ENCODE data around the gene BAZ2A.

DNA sequence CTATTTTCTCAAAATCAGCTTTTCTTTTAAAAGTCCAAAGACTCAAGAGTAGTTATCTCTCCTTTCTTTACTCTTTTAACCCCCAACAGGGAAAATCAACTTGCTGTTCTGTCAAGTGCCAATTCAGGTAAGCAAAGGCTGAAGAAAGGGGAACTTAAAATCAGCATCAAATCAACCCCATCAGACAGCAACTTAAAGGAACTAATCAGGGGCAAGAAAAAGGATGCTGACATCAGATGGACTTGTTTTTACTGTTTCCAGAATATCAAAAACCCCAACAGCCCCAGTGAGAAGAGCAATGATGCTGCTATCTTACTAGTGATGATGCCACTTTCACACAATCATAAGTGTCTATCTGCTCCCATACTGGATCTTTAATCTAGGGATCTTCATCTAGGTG lies 3.4 kb downstream of the BAZ2A start:
- TF ChIP-seq, protein P1, sequence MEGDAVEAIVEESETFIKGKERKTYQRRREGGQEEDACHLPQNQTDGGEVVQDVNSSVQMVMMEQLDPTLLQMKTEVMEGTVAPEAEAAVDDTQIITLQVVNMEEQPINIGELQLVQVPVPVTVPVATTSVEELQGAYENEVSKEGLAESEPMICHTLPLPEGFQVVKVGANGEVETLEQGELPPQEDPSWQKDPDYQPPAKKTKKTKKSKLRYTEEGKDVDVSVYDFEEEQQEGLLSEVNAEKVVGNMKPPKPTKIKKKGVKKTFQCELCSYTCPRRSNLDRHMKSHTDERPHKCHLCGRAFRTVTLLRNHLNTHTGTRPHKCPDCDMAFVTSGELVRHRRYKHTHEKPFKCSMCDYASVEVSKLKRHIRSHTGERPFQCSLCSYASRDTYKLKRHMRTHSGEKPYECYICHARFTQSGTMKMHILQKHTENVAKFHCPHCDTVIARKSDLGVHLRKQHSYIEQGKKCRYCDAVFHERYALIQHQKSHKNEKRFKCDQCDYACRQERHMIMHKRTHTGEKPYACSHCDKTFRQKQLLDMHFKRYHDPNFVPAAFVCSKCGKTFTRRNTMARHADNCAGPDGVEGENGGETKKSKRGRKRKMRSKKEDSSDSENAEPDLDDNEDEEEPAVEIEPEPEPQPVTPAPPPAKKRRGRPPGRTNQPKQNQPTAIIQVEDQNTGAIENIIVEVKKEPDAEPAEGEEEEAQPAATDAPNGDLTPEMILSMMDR (IDR thresholded peaks at IDR 0.05) = no peak
- TF ChIP-seq POLR2A (IDR thresholded peaks at IDR 0.05) (no peak), POLR2AphosphoS5 (IDR thresholded peaks at IDR 0.05) (no peak)
